Endothelial cell of umbilical vein (primary cell): ENCODE results near the gene CFI. TPM values are rescaled to one million over a fixed set of nuclear protein-coding genes. Genes with fewer than 3 reads are reported as not detected.
"Not testable (repeated sequence)": the region's sequence is repeated elsewhere in the genome, so short reads cannot be mapped to it uniquely, and the experiment has no call there.

Source experiments
- BruUV-seq: library from RNA; stranded (reverse); fragments of 400-500 nt; replicated peaks from 2 replicates; lab custom pipeline; 2021; lab: Mats Ljungman, UMichigan
- CTCF ChIA-PET: fragments of 300-600, 350-600 bp; sonication (Branson Sonifier 250); formaldehyde crosslinking; loops from one replicate; lab custom pipeline; 2021; ENCODE audit warnings: antibody characterized with exemption, inconsistent platforms; lab: Charles Lee
- POLR2A ChIA-PET: fragments of 300-600, 350-600 bp; sonication (Branson Sonifier 250); formaldehyde crosslinking; loops from one replicate; lab custom pipeline; 2021; ENCODE audit warnings: antibody characterized with exemption, inconsistent platforms; lab: Charles Lee
- DNase-seq: peaks from one replicate; pipeline ENCODE4 v3.0.0-alpha.2; 2011; ENCODE audit warnings: low read depth, low spot score
- FAIRE-seq: peaks from 2 replicates; lab custom pipeline; 2011; peaks lifted over from hg19 to GRCh38; lab: Jason Lieb, UNC
- H2AFZ ChIP-seq: 2 replicates; pipeline ENCODE4 v1.6.0; 2012; ENCODE audit warnings: low read depth, low read length, control low read depth, inconsistent platforms
- H3K27ac ChIP-seq: 2 replicates; pipeline ENCODE4 v1.5.1; 2011; ENCODE audit warnings: low read depth, mild to moderate bottlenecking, control low read depth, low read length, moderate library complexity; ENCODE audit not compliant: insufficient read depth
- H3K27me3 ChIP-seq, 2 experiments: 2 replicates each; pipeline versions ENCODE4 v1.6.0 to v1.6.1; 2011; ENCODE audit warnings: low read length in 2 of 2, mixed read lengths in 1 of 2; ENCODE audit not compliant: control insufficient read depth in 2 of 2, insufficient read depth in 2 of 2
- H3K36me3 ChIP-seq, 2 experiments: 2 replicates in 1 of 2; 3 replicates in 1 of 2; pipeline ENCODE4 v1.5.1; 2011; ENCODE audit warnings: low read length in 2 of 2, mild to moderate bottlenecking in 1 of 2, moderate library complexity in 1 of 2; ENCODE audit not compliant: control insufficient read depth in 2 of 2, insufficient read depth in 2 of 2; ENCODE audit errors: extremely low read depth in 1 of 2
- H3K4me1 ChIP-seq: 3 replicates; pipeline ENCODE4 v1.5.1; 2011; ENCODE audit warnings: mild to moderate bottlenecking, low read length; ENCODE audit not compliant: control insufficient read depth, insufficient read depth; ENCODE audit errors: extremely low read depth
- H3K4me2 ChIP-seq: 2 replicates; pipeline ENCODE4 v1.6.1; 2011; ENCODE audit warnings: low read length, control low read depth, mixed read lengths; ENCODE audit not compliant: insufficient read depth
- H3K4me3 ChIP-seq, 3 experiments: fragments of 200-600 bp in 1 of 3; sonication (generic), shearing (Covaris generic) in 1 of 3; replicated peaks in 1 of 3; 2 replicates each; pipeline ENCODE4 v1.5.1; 2011 to 2016; ENCODE audit warnings: control low read depth in 3 of 3, low read length in 3 of 3, mild to moderate bottlenecking in 2 of 3, inconsistent platforms in 1 of 3, low read depth in 1 of 3, moderate library complexity in 1 of 3; ENCODE audit not compliant: insufficient read depth in 1 of 3
- H3K79me2 ChIP-seq: 2 replicates; pipeline ENCODE4 v1.6.0; 2012; ENCODE audit warnings: low read length, inconsistent platforms; ENCODE audit not compliant: control insufficient read depth, insufficient read depth
- H3K9ac ChIP-seq: replicated peaks from 2 replicates; pipeline ENCODE3; 2011; ENCODE audit warnings: low read length, control low read depth; ENCODE audit not compliant: insufficient read depth; ENCODE audit errors: extremely low read depth
- H3K9me1 ChIP-seq: replicated peaks from 3 replicates; pipeline ENCODE4 v1.6.0; 2011; ENCODE audit warnings: mild to moderate bottlenecking, low read length; ENCODE audit not compliant: control insufficient read depth, insufficient read depth; ENCODE audit errors: extremely low read depth
- H3K9me3 ChIP-seq: replicated peaks from 2 replicates; pipeline ENCODE4 v1.5.1; 2012; ENCODE audit warnings: low read length, inconsistent platforms; ENCODE audit not compliant: control insufficient read depth, insufficient read depth
- H4K20me1 ChIP-seq: replicated peaks from 2 replicates; pipeline ENCODE3; 2011; ENCODE audit warnings: mild to moderate bottlenecking, low read length; ENCODE audit not compliant: control insufficient read depth, insufficient read depth; ENCODE audit errors: extremely low read depth
- CTCF ChIP-seq, 2 donors: IDR thresholded peaks; 1 replicate in 1 of 2; 2 replicates in 1 of 2; pipeline ENCODE4 v1.5.1; 2011; ENCODE audit warnings: low read length in 2 of 2, mild to moderate bottlenecking in 2 of 2, moderate library complexity in 2 of 2, control low read depth in 1 of 2, inconsistent platforms in 1 of 2, low read depth in 1 of 2; ENCODE audit not compliant: insufficient read depth in 1 of 2; ENCODE audit errors: extremely low read depth in 1 of 2
- EZH2 ChIP-seq: IDR thresholded peaks from 2 replicates; pipeline ENCODE4 v1.6.1; 2012; ENCODE audit warnings: borderline replicate concordance, low read depth, mild to moderate bottlenecking, moderate library complexity, low read length, inconsistent platforms; ENCODE audit not compliant: severe bottlenecking
- GATA2 ChIP-seq: IDR thresholded peaks from 2 replicates; pipeline ENCODE4 v1.7.0; 2011; ENCODE audit warnings: low read depth, mild to moderate bottlenecking, moderate library complexity, mixed read lengths, low read length; ENCODE audit not compliant: insufficient read length, insufficient read depth
- MYC ChIP-seq: IDR thresholded peaks from one replicate; pipeline ENCODE4 v1.6.1; 2011; ENCODE audit warnings: mild to moderate bottlenecking, low read depth, low read length
- POLR2A ChIP-seq: IDR thresholded peaks from 2 replicates; pipeline ENCODE4 v1.6.1; 2012; ENCODE audit warnings: low read depth, mild to moderate bottlenecking, control low read depth, low read length
- dilution Hi-C: fragments of 300-500 bp; cut with MboI; formaldehyde crosslinking; loops from one replicate; pipeline ENCODE4 v1.15.0; 2019; ENCODE audit warnings: low sequenced_read_pairs; ENCODE audit not compliant: extremely low pct_ligation_motif_present
- intact Hi-C: fragments of 100-400 bp; cut with micrococcal nuclease; formaldehyde crosslinking; loops from one replicate; pipeline ENCODE4 v1.10.0; 2022
- polyA plus RNA-seq, 4 experiments: library from polyadenylated mRNA; depleted of rRNA in 3 of 4; stranded (reverse) in 3 of 4; unstranded in 1 of 4; fragments of >200 nt; gene quantifications; 2 replicates each; pipeline versions ENCODE4 v1.2.1 to v1.2.3, GENCODE V29; 2011 to 2012; ENCODE audit warnings: missing spikeins in 1 of 4
- total RNA-seq: library from RNA; stranded (reverse); gene quantifications from 2 replicates; pipeline ENCODE4 v1.2.3, GENCODE V29; 2021

Gene CFI
- total and polyA plus RNA-seq, 2 donors (not counting 3 experiments of a cell fraction or from before 2014, with no cell fraction given): 10.0 to 21.4 TPM

GRCh38 chr4:109786846-109787245 is 15.0 kb downstream of the CFI start:
- CTCF ChIA-PET: no interaction called here
- Histone ChIP-seq H3K4me2 (no peak overlapping the region), H3K4me3 (no peak overlapping the region), H3K79me2 (no peaks in the 10 kb centered on the region), H2AFZ (no peak overlapping the region), H3K27me3 (no peaks in the 10 kb centered on the region), H3K9me1 (no peaks in the 10 kb centered on the region), H3K36me3 (no peaks in the 10 kb centered on the region), H3K27ac (no peak overlapping the region), H3K9me3 (no peaks in the 10 kb centered on the region), H3K9ac (no peak overlapping the region), H4K20me1 (no peaks in the 10 kb centered on the region), H3K4me1 (no peaks in the 10 kb centered on the region)
- DNase-seq (no peak), FAIRE-seq (no peak)
- intact Hi-C loops: no loop called here
- BruUV-seq: no TSS peak
- POLR2A ChIA-PET: no interaction called here
- TF ChIP-seq GATA2: no peak
- no peak for TF ChIP-seq POLR2A
- no peak for TF ChIP-seq CTCF (IDR thresholded peaks at IDR 0.05; ENCODE audit: extremely low read depth in 1 of 2, insufficient read depth in 1 of 2, low read depth in 1 of 2, low read length in 2 of 2)
- TF ChIP-seq MYC: no peak
- no peak for TF ChIP-seq EZH2
- dilution Hi-C loops: no loop called here

GRCh38 chr4:109782092-109782491 is 19.7 kb downstream of the CFI start:
- dilution Hi-C loops, H3K9me1 ChIP-seq, H4K20me1 ChIP-seq, H3K4me1 ChIP-seq, H3K4me2 ChIP-seq, H3K4me3 ChIP-seq, BruUV-seq, POLR2A ChIA-PET, H3K27me3 ChIP-seq, H3K9me3 ChIP-seq, FAIRE-seq, H3K27ac ChIP-seq, H2AFZ ChIP-seq, H3K9ac ChIP-seq, H3K79me2 ChIP-seq, intact Hi-C loops, CTCF ChIA-PET, DNase-seq, H3K36me3 ChIP-seq: not testable (repeated sequence)
